HEK293 (cell line): ENCODE results near the gene CBFA2T2.
"Not testable (repeated sequence)": the region's sequence is repeated elsewhere in the genome, so short reads cannot be mapped to it uniquely, and the experiment has no call there.

Source experiments
- CTCF ChIA-PET: fragments of 350-600 bp; formaldehyde crosslinking; extraction: SDS; loops from one replicate; lab custom pipeline; 2021; ENCODE audit warnings: antibody characterized with exemption; lab: Yijun Ruan, JAX
- POLR2A ChIA-PET: fragments of 300-600 bp; formaldehyde crosslinking; extraction: SDS; loops from one replicate; lab custom pipeline; 2020; ENCODE audit warnings: antibody characterized with exemption, inconsistent platforms; lab: Yijun Ruan, JAX
- H3K27ac ChIP-seq: fragments of 200-500 bp; sonication (Bioruptor generic); 2 replicates; pipeline ENCODE4 v1.5.1; 2014; ENCODE audit warnings: low read depth, low read length, control low read depth, inconsistent platforms; ENCODE audit errors: extremely low read depth
- H3K36me3 ChIP-seq, 2 experiments: fragments of 200-500 bp in 1 of 2; sonication (Bioruptor generic) in 1 of 2; 1 replicate in 1 of 2; 2 replicates in 1 of 2; pipeline ENCODE4 v1.5.1; 2014 to 2017; ENCODE audit warnings: inconsistent platforms in 2 of 2, low read length in 2 of 2; ENCODE audit not compliant: control insufficient read depth in 2 of 2, insufficient read depth in 1 of 2
- H3K4me1 ChIP-seq: fragments of 200-500 bp; sonication (Bioruptor generic); 2 replicates; pipeline ENCODE4 v1.5.1; 2014; ENCODE audit warnings: mild to moderate bottlenecking, low read length, inconsistent platforms; ENCODE audit not compliant: control insufficient read depth, insufficient read depth
- H3K4me3 ChIP-seq: 2 replicates; pipeline ENCODE4 v1.5.1; 2011; ENCODE audit warnings: low read depth, mild to moderate bottlenecking, control low read depth, low read length, moderate library complexity
- H3K9me3 ChIP-seq: fragments of 200-500 bp; sonication (Bioruptor generic); 2 replicates; pipeline ENCODE4 v1.5.1; 2014; ENCODE audit warnings: low read depth, low read length, inconsistent platforms; ENCODE audit not compliant: control insufficient read depth, insufficient read depth
- EGR2 ChIP-seq: fragments of 450-650 bp; formaldehyde crosslinking; IDR thresholded peaks from 2 replicates; pipeline ENCODE4 v1.5.1; 2016; ENCODE audit warnings: low read depth, missing biosample characterization, missing genetic modification characterization
- IKZF3 ChIP-seq: fragments of 450-650 bp; IDR thresholded peaks from 2 replicates; pipeline ENCODE4 v1.5.0; 2018; ENCODE audit warnings: missing biosample characterization, mild to moderate bottlenecking, missing genetic modification characterization, moderate library complexity
- MEIS1 ChIP-seq: sonication (generic); formaldehyde crosslinking; IDR thresholded peaks from 2 replicates; pipeline ENCODE4 v1.8.1; 2022; ENCODE audit warnings: missing genetic modification reagents, mild to moderate bottlenecking, borderline replicate concordance
- SP2 ChIP-seq: fragments of 450-650 bp; formaldehyde crosslinking; IDR thresholded peaks from 2 replicates; pipeline ENCODE4 v1.5.1; 2016; ENCODE audit warnings: missing biosample characterization, missing genetic modification characterization
- ZBTB17 ChIP-seq: fragments of 450-650 bp; formaldehyde crosslinking; IDR thresholded peaks from 2 replicates; pipeline ENCODE4 v1.5.1; 2016; ENCODE audit warnings: missing biosample characterization, missing genetic modification characterization
- ZBTB20 ChIP-seq: fragments of 450-650 bp; formaldehyde crosslinking; IDR thresholded peaks from 2 replicates; pipeline ENCODE4 v1.5.1; 2016; ENCODE audit warnings: missing biosample characterization, missing genetic modification characterization
- ZBTB26 ChIP-seq: fragments of 450-650 bp; formaldehyde crosslinking; optimal IDR thresholded peaks from 2 replicates; pipeline ENCODE3; 2016; ENCODE audit warnings: missing biosample characterization, mild to moderate bottlenecking, missing genetic modification characterization
- ZFHX2 ChIP-seq: fragments of 450-650 bp; formaldehyde crosslinking; conservative IDR thresholded peaks from 2 replicates; pipeline ENCODE4 v1.5.1; 2016; ENCODE audit warnings: missing biosample characterization, missing genetic modification characterization
- ZNF280C ChIP-seq: fragments of 450-650 bp; formaldehyde crosslinking; IDR thresholded peaks from 2 replicates; pipeline ENCODE4 v1.5.1; 2016; ENCODE audit warnings: missing biosample characterization, missing genetic modification characterization
- ZNF341 ChIP-seq: fragments of 450-650 bp; formaldehyde crosslinking; IDR thresholded peaks from 2 replicates; pipeline ENCODE4; 2016; ENCODE audit warnings: low read depth, missing biosample characterization, missing genetic modification characterization
- ZNF692 ChIP-seq: fragments of 450-650 bp; formaldehyde crosslinking; IDR thresholded peaks from 2 replicates; pipeline ENCODE4 v1.5.1; 2016; ENCODE audit warnings: missing biosample characterization, missing genetic modification characterization
- ZNF830 ChIP-seq: fragments of 450-650 bp; IDR thresholded peaks from 2 replicates; pipeline ENCODE4 v1.5.0; 2018; ENCODE audit warnings: missing biosample characterization, missing genetic modification characterization, low read depth, mild to moderate bottlenecking, moderate library complexity

Gene CBFA2T2

GRCh38 chr20:33490023-33490933 is at the start of gene CBFA2T2 (continued):
- TF ChIP-seq ZNF280C, result no peak
- peak; percentile 77; the same call in 1 of the 2 replicates for TF ChIP-seq ZBTB20 (tag by site-specific recombination)
- TF ChIP-seq ZBTB26 (tag by site-specific recombination), result peak; percentile 70
- TF ChIP-seq ZNF692 (tag by site-specific recombination), result peak; percentile 86
- no peak for TF ChIP-seq ZNF830 (tag by site-specific recombination)
- 0 out of 2 replicates have a peak, but pooled peaks have one; percentile 16 for TF ChIP-seq ZNF341 (tag by site-specific recombination)
- TF ChIP-seq IKZF3, result 0 out of 2 replicates have a peak, but pooled peaks have one; percentile 11

- CTCF ChIA-PET, result interaction anchor here (1.0 kb wide), 1 partner anchor 213 kb away, joined by 3 read pairs; no protein-coding TSS in a partner anchor
- POLR2A ChIA-PET, H3K4me1 ChIP-seq: not testable (repeated sequence)
These were observed 49.3 kb upstream of the CBFA2T2 start for GRCh38 chr20:33440562-33440961.

GRCh38 chr20:33441142-33441955 is 48.5 kb upstream of the CBFA2T2 start:
- Histone ChIP-seq H3K4me3 (no peak overlapping the region), H3K36me3 (peaks cover 0 to 8% of the 10 kb centered on the region in 2 experiments; a peak in 2 of 3 replicates), H3K27ac (no peak overlapping the region), H3K9me3 (no peaks in the 10 kb centered on the region), H3K4me1 (no peaks in the 10 kb centered on the region; the same call in 1 of the 2 replicates)
- TF ChIP-seq MEIS1 (no peak), ZBTB17 (tag by site-specific recombination) (peak; percentile 59), EGR2 (tag by site-specific recombination) (peak; percentile 55), ZFHX2 (tag by site-specific recombination) (peak; percentile 40), SP2 (no peak)
- ChIA-PET POLR2A (interaction anchor here (0.5 to 1.5 kb wide), 2 partner anchors 8 to 40 kb away, joined by 3 to 6 read pairs; partner anchors contain the start of gene CDK5RAP1), CTCF (interaction anchor here (1.0 kb wide), 1 partner anchor 212 kb away, joined by 3 read pairs; no protein-coding TSS in a partner anchor)

More at GRCh38 chr20:33440562-33440961, 49.3 kb upstream of the CBFA2T2 start:
- not testable (repeated sequence) for H3K27ac ChIP-seq, H3K9me3 ChIP-seq, H3K4me3 ChIP-seq, H3K36me3 ChIP-seq
